WTC11 (cell line): ENCODE data around the gene LRRC18. TPM values are rescaled to one million over a fixed set of nuclear protein-coding genes. Genes with fewer than 3 reads are reported as not detected.

ENCODE experiments used
- ATAC-seq: fragments of 200-7000 bp; cut with Tn5 transposase; 2 replicates; pipeline ENCODE4 v1.10.0; 2021; ENCODE audit warnings: mild to moderate bottlenecking, moderate library complexity
- CTCF ChIA-PET: fragments of 300-600 bp; sonication (Branson Sonifier 250); formaldehyde crosslinking; loops from one replicate; lab custom pipeline; 2021; ENCODE audit warnings: antibody characterized with exemption; lab: Charles Lee
- POLR2A ChIA-PET: fragments of 350-600 bp; sonication (Branson Sonifier 250); formaldehyde crosslinking; loops from one replicate; lab custom pipeline; 2021; ENCODE audit warnings: antibody characterized with exemption; lab: Charles Lee
- DNase-seq: peaks from one replicate; pipeline ENCODE4 v3.0.0; 2021; ENCODE audit warnings: low spot score
- H3K27ac Mint-ChIP-seq: 2 replicates; pipeline ENCODE4 v1.8.0; 2021; ENCODE audit warnings: mixed read lengths
- H3K27me3 Mint-ChIP-seq: 2 replicates; pipeline ENCODE4 v1.8.0; 2021; ENCODE audit warnings: low read depth, mild to moderate bottlenecking, moderate library complexity, mixed read lengths
- H3K36me3 Mint-ChIP-seq: 2 replicates; pipeline ENCODE4 v1.8.0; 2021; ENCODE audit warnings: mixed read lengths
- H3K4me1 Mint-ChIP-seq: 2 replicates; pipeline ENCODE4 v1.8.0; 2022; ENCODE audit warnings: mixed read lengths
- H3K4me3 Mint-ChIP-seq: 2 replicates; pipeline ENCODE4 v1.8.0; 2021; ENCODE audit warnings: mild to moderate bottlenecking, moderate library complexity, mixed read lengths
- H3K9me3 Mint-ChIP-seq: 2 replicates; pipeline ENCODE4 v1.8.0; 2021; ENCODE audit warnings: mixed read lengths
- ATF1 ChIP-seq: sonication (generic); formaldehyde crosslinking; IDR thresholded peaks from 2 replicates; pipeline ENCODE4 v1.8.1; 2023; ENCODE audit warnings: mild to moderate bottlenecking, moderate library complexity, missing genetic modification reagents
- CREB1 ChIP-seq: sonication (generic); formaldehyde crosslinking; IDR thresholded peaks from 2 replicates; pipeline ENCODE4 v1.8.0; 2023; ENCODE audit warnings: mild to moderate bottlenecking, missing genetic modification reagents
- ETV6 ChIP-seq: sonication (generic); formaldehyde crosslinking; IDR thresholded peaks from 2 replicates; pipeline ENCODE4 v1.8.1; 2022; ENCODE audit warnings: mild to moderate bottlenecking, missing genetic modification reagents
- FOXP1 ChIP-seq: sonication (generic); formaldehyde crosslinking; IDR thresholded peaks from 2 replicates; pipeline ENCODE4 v1.8.0; 2022; ENCODE audit warnings: missing genetic modification reagents, mild to moderate bottlenecking, moderate library complexity, borderline replicate concordance
- JAZF1 ChIP-seq: fragments of 250-450 bp; sonication (Bioruptor Pico); IDR thresholded peaks from 2 replicates; pipeline ENCODE4 v1.9.0; 2021; ENCODE audit warnings: moderate library complexity, mild to moderate bottlenecking, inconsistent platforms
- MXD4 ChIP-seq: fragments of 250-450 bp; sonication (Bioruptor Pico); IDR thresholded peaks from 2 replicates; pipeline ENCODE4 v1.8.0; 2021; ENCODE audit warnings: mild to moderate bottlenecking, moderate library complexity, borderline replicate concordance
- NFYB ChIP-seq: sonication (generic); formaldehyde crosslinking; conservative IDR thresholded peaks from 2 replicates; pipeline ENCODE4 v1.8.0; 2022; ENCODE audit warnings: low read depth, missing genetic modification reagents
- NR1H2 ChIP-seq: sonication (generic); formaldehyde crosslinking; IDR thresholded peaks from 2 replicates; pipeline ENCODE4 v1.9.0; 2021; ENCODE audit warnings: mild to moderate bottlenecking, moderate library complexity, missing genetic modification reagents
- NR2C2 ChIP-seq: sonication (generic); formaldehyde crosslinking; IDR thresholded peaks from 2 replicates; pipeline ENCODE4 v1.8.0; 2022; ENCODE audit warnings: mild to moderate bottlenecking, missing genetic modification reagents
- ZNF138 ChIP-seq: sonication (generic); formaldehyde crosslinking; conservative IDR thresholded peaks from 2 replicates; pipeline ENCODE4 v1.8.1; 2022; ENCODE audit warnings: mild to moderate bottlenecking, moderate library complexity, missing genetic modification reagents
- total RNA-seq: library from RNA; stranded (reverse); gene quantifications from 3 replicates; pipeline ENCODE4 v1.2.3, GENCODE V29; 2021
- TF ChIP-seq, protein P1 (sequence below): sonication (generic); formaldehyde crosslinking; IDR thresholded peaks from 2 replicates; pipeline ENCODE4 v1.8.0; 2022; ENCODE audit warnings: mild to moderate bottlenecking, missing genetic modification reagents
- TF ChIP-seq, protein P2 (sequence below): sonication (generic); formaldehyde crosslinking; IDR thresholded peaks from 2 replicates; pipeline ENCODE4 v1.8.0; 2023; ENCODE audit warnings: missing genetic modification reagents, mild to moderate bottlenecking, borderline replicate concordance
- TF ChIP-seq, protein P3 (sequence below): sonication (generic); formaldehyde crosslinking; conservative IDR thresholded peaks from 2 replicates; pipeline ENCODE4 v1.8.1; 2022; ENCODE audit warnings: mild to moderate bottlenecking, missing genetic modification reagents
- TF ChIP-seq, protein P4 (sequence below): sonication (generic); formaldehyde crosslinking; IDR thresholded peaks from 2 replicates; pipeline ENCODE4 v1.8.0; 2023; ENCODE audit warnings: mild to moderate bottlenecking, missing genetic modification reagents

The LRRC18 gene
- total RNA-seq, 1 experiment from 2014 or later: not detected

- no peak overlapping the region for H3K27ac Mint-ChIP-seq
- peak; percentile 85 for ATAC-seq
- no peak for TF ChIP-seq NR1H2
- TF ChIP-seq, all 79 proteins: peak for 0
- no peaks in the 10 kb centered on the region for H3K9me3 Mint-ChIP-seq
- CTCF ChIA-PET: interaction anchor here (1.0 to 1.4 kb wide), 2 partner anchors 273 to 275 kb away, joined by 3 read pairs; no protein-coding TSS in a partner anchor
- H3K4me1 Mint-ChIP-seq: peaks cover 15% of the 10 kb centered on the region
- peak; percentile 44 for DNase-seq
- POLR2A ChIA-PET: no interaction called here
- no peaks in the 10 kb centered on the region for H3K36me3 Mint-ChIP-seq
- H3K4me3 Mint-ChIP-seq: no peak overlapping the region
- peaks cover 5% of the 10 kb centered on the region; the same call in 1 of the 2 replicates for H3K27me3 Mint-ChIP-seq
Measured at GRCh38 chr10:48931188-48931587, 8.5 kb downstream of the LRRC18 start.

DNA sequence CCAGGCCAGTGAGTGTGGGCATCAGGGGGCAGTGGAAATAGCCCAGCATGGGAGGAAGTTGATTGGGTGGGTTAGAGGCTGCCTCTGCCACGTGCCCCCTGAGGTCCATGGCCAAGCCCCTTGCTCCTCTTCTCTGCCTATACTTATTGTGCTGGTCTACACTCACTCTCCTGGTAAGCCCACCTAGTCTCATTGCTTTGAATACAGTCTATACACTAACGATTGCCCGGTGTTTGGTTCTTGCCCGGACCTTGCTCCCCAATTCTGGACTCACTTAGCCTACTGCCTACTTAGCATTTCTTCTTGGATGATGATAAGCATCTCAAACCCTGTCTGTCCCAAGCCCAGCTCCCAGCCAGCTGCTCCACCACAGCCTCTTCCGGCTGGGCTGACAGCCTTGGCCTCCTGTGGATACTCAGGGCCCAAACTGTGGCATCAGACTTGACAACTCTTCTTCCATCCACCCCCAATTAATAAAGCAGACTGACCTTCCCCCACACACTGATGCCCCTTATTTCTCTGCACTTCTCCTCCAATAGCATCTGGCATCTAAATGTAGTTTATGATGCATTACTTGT, 10.1 kb downstream of the LRRC18 start:
- CTCF ChIA-PET: no interaction called here
- H3K36me3 Mint-ChIP-seq: no peaks in the 10 kb centered on the region

GRCh38 chr10:48926764-48927540, 12.7 kb downstream of the LRRC18 start:
- H3K36me3 Mint-ChIP-seq: no peaks in the 10 kb centered on the region
- no peak for DNase-seq
- no peak overlapping the region for H3K4me3 Mint-ChIP-seq
- TF ChIP-seq, protein P1, sequence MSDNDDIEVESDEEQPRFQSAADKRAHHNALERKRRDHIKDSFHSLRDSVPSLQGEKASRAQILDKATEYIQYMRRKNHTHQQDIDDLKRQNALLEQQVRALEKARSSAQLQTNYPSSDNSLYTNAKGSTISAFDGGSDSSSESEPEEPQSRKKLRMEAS (CRISPR knock-in tag): no peak
- no peak for TF ChIP-seq FOXP1 (CRISPR knock-in tag)
- TF ChIP-seq, protein P2, sequence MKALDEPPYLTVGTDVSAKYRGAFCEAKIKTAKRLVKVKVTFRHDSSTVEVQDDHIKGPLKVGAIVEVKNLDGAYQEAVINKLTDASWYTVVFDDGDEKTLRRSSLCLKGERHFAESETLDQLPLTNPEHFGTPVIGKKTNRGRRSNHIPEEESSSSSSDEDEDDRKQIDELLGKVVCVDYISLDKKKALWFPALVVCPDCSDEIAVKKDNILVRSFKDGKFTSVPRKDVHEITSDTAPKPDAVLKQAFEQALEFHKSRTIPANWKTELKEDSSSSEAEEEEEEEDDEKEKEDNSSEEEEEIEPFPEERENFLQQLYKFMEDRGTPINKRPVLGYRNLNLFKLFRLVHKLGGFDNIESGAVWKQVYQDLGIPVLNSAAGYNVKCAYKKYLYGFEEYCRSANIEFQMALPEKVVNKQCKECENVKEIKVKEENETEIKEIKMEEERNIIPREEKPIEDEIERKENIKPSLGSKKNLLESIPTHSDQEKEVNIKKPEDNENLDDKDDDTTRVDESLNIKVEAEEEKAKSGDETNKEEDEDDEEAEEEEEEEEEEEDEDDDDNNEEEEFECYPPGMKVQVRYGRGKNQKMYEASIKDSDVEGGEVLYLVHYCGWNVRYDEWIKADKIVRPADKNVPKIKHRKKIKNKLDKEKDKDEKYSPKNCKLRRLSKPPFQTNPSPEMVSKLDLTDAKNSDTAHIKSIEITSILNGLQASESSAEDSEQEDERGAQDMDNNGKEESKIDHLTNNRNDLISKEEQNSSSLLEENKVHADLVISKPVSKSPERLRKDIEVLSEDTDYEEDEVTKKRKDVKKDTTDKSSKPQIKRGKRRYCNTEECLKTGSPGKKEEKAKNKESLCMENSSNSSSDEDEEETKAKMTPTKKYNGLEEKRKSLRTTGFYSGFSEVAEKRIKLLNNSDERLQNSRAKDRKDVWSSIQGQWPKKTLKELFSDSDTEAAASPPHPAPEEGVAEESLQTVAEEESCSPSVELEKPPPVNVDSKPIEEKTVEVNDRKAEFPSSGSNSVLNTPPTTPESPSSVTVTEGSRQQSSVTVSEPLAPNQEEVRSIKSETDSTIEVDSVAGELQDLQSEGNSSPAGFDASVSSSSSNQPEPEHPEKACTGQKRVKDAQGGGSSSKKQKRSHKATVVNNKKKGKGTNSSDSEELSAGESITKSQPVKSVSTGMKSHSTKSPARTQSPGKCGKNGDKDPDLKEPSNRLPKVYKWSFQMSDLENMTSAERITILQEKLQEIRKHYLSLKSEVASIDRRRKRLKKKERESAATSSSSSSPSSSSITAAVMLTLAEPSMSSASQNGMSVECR (CRISPR knock-in tag): no peak
- TF ChIP-seq ZNF138: no peak
- TF ChIP-seq NR2C2 (CRISPR knock-in tag): no peak
- no peak for TF ChIP-seq ATF1 (CRISPR knock-in tag)
- TF ChIP-seq, protein P3, sequence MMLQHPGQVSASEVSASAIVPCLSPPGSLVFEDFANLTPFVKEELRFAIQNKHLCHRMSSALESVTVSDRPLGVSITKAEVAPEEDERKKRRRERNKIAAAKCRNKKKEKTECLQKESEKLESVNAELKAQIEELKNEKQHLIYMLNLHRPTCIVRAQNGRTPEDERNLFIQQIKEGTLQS (CRISPR knock-in tag): no peak
- TF ChIP-seq CREB1 (CRISPR knock-in tag): no peak
- no peak for TF ChIP-seq ETV6 (CRISPR knock-in tag)
- no peak for TF ChIP-seq MXD4
- TF ChIP-seq, protein P4, sequence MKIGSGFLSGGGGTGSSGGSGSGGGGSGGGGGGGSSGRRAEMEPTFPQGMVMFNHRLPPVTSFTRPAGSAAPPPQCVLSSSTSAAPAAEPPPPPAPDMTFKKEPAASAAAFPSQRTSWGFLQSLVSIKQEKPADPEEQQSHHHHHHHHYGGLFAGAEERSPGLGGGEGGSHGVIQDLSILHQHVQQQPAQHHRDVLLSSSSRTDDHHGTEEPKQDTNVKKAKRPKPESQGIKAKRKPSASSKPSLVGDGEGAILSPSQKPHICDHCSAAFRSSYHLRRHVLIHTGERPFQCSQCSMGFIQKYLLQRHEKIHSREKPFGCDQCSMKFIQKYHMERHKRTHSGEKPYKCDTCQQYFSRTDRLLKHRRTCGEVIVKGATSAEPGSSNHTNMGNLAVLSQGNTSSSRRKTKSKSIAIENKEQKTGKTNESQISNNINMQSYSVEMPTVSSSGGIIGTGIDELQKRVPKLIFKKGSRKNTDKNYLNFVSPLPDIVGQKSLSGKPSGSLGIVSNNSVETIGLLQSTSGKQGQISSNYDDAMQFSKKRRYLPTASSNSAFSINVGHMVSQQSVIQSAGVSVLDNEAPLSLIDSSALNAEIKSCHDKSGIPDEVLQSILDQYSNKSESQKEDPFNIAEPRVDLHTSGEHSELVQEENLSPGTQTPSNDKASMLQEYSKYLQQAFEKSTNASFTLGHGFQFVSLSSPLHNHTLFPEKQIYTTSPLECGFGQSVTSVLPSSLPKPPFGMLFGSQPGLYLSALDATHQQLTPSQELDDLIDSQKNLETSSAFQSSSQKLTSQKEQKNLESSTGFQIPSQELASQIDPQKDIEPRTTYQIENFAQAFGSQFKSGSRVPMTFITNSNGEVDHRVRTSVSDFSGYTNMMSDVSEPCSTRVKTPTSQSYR: no peak
- no peak overlapping the region for H3K27ac Mint-ChIP-seq
- H3K9me3 Mint-ChIP-seq: no peaks in the 10 kb centered on the region
- ChIA-PET POLR2A (no interaction called here), CTCF (no interaction called here)
- peaks cover 9% of the 10 kb centered on the region for H3K4me1 Mint-ChIP-seq
- no peaks in the 10 kb centered on the region for H3K27me3 Mint-ChIP-seq
- ATAC-seq: no peak

More for the DNA sequence above, 10.1 kb downstream of the LRRC18 start:
- no peak overlapping the region for H3K4me3 Mint-ChIP-seq
- H3K27ac Mint-ChIP-seq: no peak overlapping the region
- H3K27me3 Mint-ChIP-seq: peaks cover 5% of the 10 kb centered on the region; the same call in 1 of the 2 replicates
- H3K9me3 Mint-ChIP-seq: no peaks in the 10 kb centered on the region
- TF ChIP-seq NFYB (no peak), JAZF1 (no peak)
- TF ChIP-seq, all 79 proteins: peak for 0
- ATAC-seq: no peak
- DNase-seq: no peak
- POLR2A ChIA-PET: no interaction called here
- H3K4me1 Mint-ChIP-seq: peaks cover 9% of the 10 kb centered on the region
